CD4-positive, alpha-beta memory T cell (primary cell): ENCODE data around the gene ITGA7. TPM values are rescaled to one million over a fixed set of nuclear protein-coding genes. Genes with fewer than 3 reads are reported as not detected.
A peak's percentile ranks its signal among the peaks of the same experiment; 100 is the strongest.

Source experiments
- CTCF ChIA-PET: fragments of 350-600 bp; sonication (Branson Sonifier 250); formaldehyde crosslinking; loops from one replicate; lab custom pipeline; 2021; ENCODE audit warnings: inconsistent platforms; ENCODE audit not compliant: partially characterized antibody; lab: Charles Lee
- POLR2A ChIA-PET: fragments of 350-600 bp; sonication (Branson Sonifier 250); formaldehyde crosslinking; loops from one replicate; lab custom pipeline; 2021; ENCODE audit not compliant: partially characterized antibody; lab: Charles Lee
- DNase-seq, 5 donors: peaks; one replicate each; pipeline versions ENCODE4 v3.0.0 to v3.0.0-alpha.2; 2020 to 2022; ENCODE audit warnings: mixed read lengths in 1 of 5
- H3K27ac ChIP-seq: one replicate; pipeline ENCODE4 v1.7.0; 2013; ENCODE audit warnings: low read depth, low read length
- H3K27me3 ChIP-seq: 2 replicates; pipeline ENCODE4 v1.7.0; 2013; ENCODE audit warnings: mild to moderate bottlenecking, low read length, moderate library complexity; ENCODE audit not compliant: insufficient read depth
- H3K36me3 ChIP-seq: 2 replicates; pipeline ENCODE4 v1.7.0; 2013; ENCODE audit warnings: mild to moderate bottlenecking, low read length, moderate library complexity; ENCODE audit not compliant: insufficient read depth
- H3K4me1 ChIP-seq: 2 replicates; pipeline ENCODE4 v1.7.0; 2013; ENCODE audit warnings: mild to moderate bottlenecking, low read length, moderate library complexity; ENCODE audit not compliant: insufficient read depth
- H3K4me3 ChIP-seq, 2 donors: one replicate each; pipeline ENCODE4 v1.7.0; 2013; ENCODE audit warnings: low read length in 2 of 2, mild to moderate bottlenecking in 1 of 2
- H3K9me3 ChIP-seq, 2 donors: one replicate each; pipeline ENCODE4 v1.7.0; 2013; ENCODE audit warnings: low read length in 2 of 2, control low read depth in 1 of 2; ENCODE audit not compliant: control insufficient read depth in 1 of 2
- H3K27ac Mint-ChIP-seq, 7 donors: one replicate each; pipeline ENCODE4 v1.8.0; 2020 to 2021; ENCODE audit warnings: mixed read lengths in 7 of 7, mild to moderate bottlenecking in 6 of 7, inconsistent platforms in 3 of 7, moderate library complexity in 3 of 7
- H3K27me3 Mint-ChIP-seq, 2 donors: one replicate each; pipeline ENCODE4 v1.8.0; 2020 to 2021; ENCODE audit warnings: mixed read lengths in 2 of 2
- H3K36me3 Mint-ChIP-seq, 2 donors: one replicate each; pipeline ENCODE4 v1.8.0; 2020 to 2021; ENCODE audit warnings: mixed read lengths in 2 of 2, inconsistent platforms in 1 of 2, mild to moderate bottlenecking in 1 of 2
- H3K4me1 Mint-ChIP-seq, 4 donors: one replicate each; pipeline ENCODE4 v1.8.0; 2020 to 2021; ENCODE audit warnings: mixed read lengths in 4 of 4, mild to moderate bottlenecking in 1 of 4
- H3K4me3 Mint-ChIP-seq, 8 donors: one replicate each; pipeline ENCODE4 v1.8.0; 2020 to 2021; ENCODE audit warnings: mixed read lengths in 8 of 8, mild to moderate bottlenecking in 7 of 8, moderate library complexity in 6 of 8, inconsistent platforms in 3 of 8
- H3K9me3 Mint-ChIP-seq, 8 donors: one replicate each; pipeline ENCODE4 v1.8.0; 2020 to 2021; ENCODE audit warnings: mixed read lengths in 8 of 8, mild to moderate bottlenecking in 5 of 8, inconsistent platforms in 3 of 8, moderate library complexity in 1 of 8
- intact Hi-C: fragments of 100-400 bp; cut with micrococcal nuclease; formaldehyde crosslinking; loops from one replicate; pipeline ENCODE4 v1.15.1; 2023
- polyA plus RNA-seq, 2 donors: library from polyadenylated mRNA; unstranded; fragments of 300-500 nt; fragmentation: Illumina TruSeq; gene quantifications; one replicate each; pipeline ENCODE4 v1.2.3, GENCODE V29; 2021
- total RNA-seq, 2 experiments: library from RNA; stranded (reverse); gene quantifications; one replicate each; pipeline ENCODE4 v1.2.3, GENCODE V29; 2021

Gene ITGA7
- total and polyA plus RNA-seq, 4 experiments from 2014 or later, result 2.5 to 2.9 TPM; not detected in 2

DNA sequence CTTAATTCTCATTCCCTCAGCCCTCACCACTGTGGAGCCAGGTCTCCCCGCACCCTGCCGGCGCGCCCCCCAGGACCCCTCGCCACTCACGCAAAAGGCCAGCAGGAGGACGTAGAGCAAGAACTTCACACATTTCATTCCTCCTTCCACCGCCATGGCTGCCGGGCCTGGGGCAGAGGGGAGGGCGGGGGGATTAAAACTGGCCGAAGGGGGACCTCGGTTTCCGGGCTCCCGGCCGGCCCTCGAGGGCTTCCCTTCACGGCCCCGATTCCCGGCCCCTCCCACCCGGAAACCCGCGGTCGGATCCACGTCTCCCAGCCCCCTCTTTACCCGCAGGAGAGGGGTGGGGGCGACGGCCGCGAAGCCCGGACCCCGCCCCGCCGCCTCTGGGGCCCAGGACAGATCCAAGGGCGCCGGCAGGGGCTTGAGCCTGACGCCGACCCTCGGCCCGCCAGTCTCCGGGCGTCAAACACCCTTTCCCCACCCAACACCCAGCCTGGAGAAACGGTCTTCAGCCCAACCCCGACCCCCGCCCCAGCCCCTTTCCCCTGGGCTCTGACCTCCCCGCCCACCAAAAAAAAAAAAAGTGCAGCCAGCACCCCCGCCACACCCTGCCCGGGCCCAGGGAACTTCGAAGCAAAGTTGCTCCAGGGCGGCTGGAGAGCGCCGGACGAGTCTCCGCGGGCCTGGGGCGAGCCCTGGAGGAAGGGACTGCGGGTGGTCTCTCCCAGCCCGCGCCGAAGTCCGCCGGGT, 20.7 kb upstream of the ITGA7 start:
- Mint-ChIP-seq H3K27me3 (no peaks in the 10 kb centered on the region), H3K9me3 (peaks cover 0 to 1% (median 0%) of the 10 kb centered on the region in 8 donors), H3K36me3 (peaks cover 4 to 18% of the 10 kb centered on the region in 2 donors), H3K4me3 (peak overlapping the region; percentile 69 to 87 (median 84)), H3K27ac (peak overlapping the region; percentile 70 to 93 (median 88)), H3K4me1 (peaks cover 33 to 52% (median 42%) of the 10 kb centered on the region in 4 donors)
- Histone ChIP-seq H3K9me3 (no peaks in the 10 kb centered on the region), H3K36me3 (no peaks in the 10 kb centered on the region), H3K27me3 (no peaks in the 10 kb centered on the region), H3K27ac (peak overlapping the region; percentile 60), H3K4me1 (peaks cover 28% of the 10 kb centered on the region), H3K4me3 (peak overlapping the region in 1 of 2 donors; percentile 86)
- intact Hi-C loops, result no loop called here
- POLR2A ChIA-PET, result interaction anchor here (0.8 to 3.5 kb wide), 11 partner anchors 9 to 493 kb away, joined by 3 to 42 read pairs (median 5); partner anchors contain the start of genes BLOC1S1, GDF11, PYM1 and RDH5
- CTCF ChIA-PET, result interaction anchor here (0.8 to 4.7 kb wide), 3 partner anchors 11 to 211 kb away, joined by 3 to 57 read pairs (median 9); partner anchors contain the start of gene BLOC1S1
- DNase-seq, result no peak

DNA sequence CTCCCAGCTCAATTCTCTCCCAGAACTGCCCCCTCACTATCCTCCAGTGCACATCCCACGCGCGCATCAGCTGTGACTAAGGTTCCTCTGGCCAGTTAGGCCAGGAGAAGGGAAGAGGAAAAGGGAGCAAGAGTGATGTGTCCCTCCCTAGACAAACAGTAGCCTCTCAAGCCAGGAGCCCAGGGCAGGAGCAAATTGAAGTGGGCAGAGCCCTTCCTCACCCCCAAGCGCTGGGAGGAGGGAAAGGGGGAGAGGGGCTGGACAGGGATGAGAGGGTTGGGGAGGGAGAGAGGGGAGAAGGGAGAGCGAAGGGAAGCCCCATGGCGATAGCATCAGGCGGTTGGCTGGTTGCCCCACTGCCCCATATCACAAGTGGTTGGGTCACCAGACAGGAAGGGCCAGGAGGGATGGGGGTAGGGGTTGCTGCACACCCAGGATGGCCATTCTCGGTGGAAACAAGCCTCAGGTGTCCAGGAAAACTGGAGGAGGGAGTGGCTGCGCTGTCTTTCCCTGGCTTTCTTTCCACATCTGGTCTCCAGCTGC, 20.0 kb upstream of the ITGA7 start:
- peaks cover 4 to 18% of the 10 kb centered on the region in 2 donors for H3K36me3 Mint-ChIP-seq
- peaks cover 0 to 1% (median 0%) of the 10 kb centered on the region in 8 donors for H3K9me3 Mint-ChIP-seq
- Histone ChIP-seq H3K27me3 (no peaks in the 10 kb centered on the region), H3K27ac (peak overlapping the region; percentile 60), H3K4me3 (peak overlapping the region in 1 of 2 donors; percentile 86), H3K36me3 (no peaks in the 10 kb centered on the region), H3K4me1 (peaks cover 28% of the 10 kb centered on the region), H3K9me3 (no peaks in the 10 kb centered on the region)
- peak overlapping the region; percentile 69 to 87 (median 84) for H3K4me3 Mint-ChIP-seq
- POLR2A ChIA-PET, result interaction anchor here (1.3 to 3.5 kb wide), 3 partner anchors 8 to 11 kb away, joined by 3 to 42 read pairs (median 5); partner anchors contain the start of gene BLOC1S1
- CTCF ChIA-PET, result interaction anchor here (4.7 kb wide), 1 partner anchor 12 kb away, joined by 57 read pairs; no protein-coding TSS in a partner anchor
- intact Hi-C loops, result no loop called here
- H3K27ac Mint-ChIP-seq, result peak overlapping the region; percentile 80 to 93 (median 88)
- peaks cover 33 to 52% (median 42%) of the 10 kb centered on the region in 4 donors for H3K4me1 Mint-ChIP-seq
- DNase-seq, result no peak
- H3K27me3 Mint-ChIP-seq, result no peaks in the 10 kb centered on the region

DNA sequence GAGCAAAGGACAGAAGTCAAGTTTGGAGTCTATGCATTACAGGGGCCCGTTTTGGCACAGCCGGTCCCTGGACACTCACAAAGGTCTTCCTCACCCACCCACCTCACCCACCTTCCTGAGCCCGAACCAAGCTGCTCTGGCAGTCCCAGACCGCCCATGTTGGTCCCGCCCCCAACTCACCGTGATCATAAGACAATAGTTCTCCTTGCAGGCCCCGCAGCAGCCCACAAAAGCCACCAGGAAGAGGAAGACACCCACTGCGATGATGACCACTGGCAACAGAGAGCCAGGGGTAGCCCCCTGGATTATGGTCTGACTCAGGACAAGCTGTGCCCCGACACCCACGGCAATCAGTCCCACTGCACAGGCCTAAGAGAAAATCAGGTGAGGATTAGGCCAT, 19.3 kb upstream of the ITGA7 start:
- Histone ChIP-seq H3K9me3 (no peaks in the 10 kb centered on the region), H3K4me1 (peaks cover 28% of the 10 kb centered on the region), H3K36me3 (no peaks in the 10 kb centered on the region), H3K27ac (peak overlapping the region; percentile 60), H3K4me3 (no peak overlapping the region), H3K27me3 (no peaks in the 10 kb centered on the region)
- DNase-seq, result no peak
- Mint-ChIP-seq H3K27ac (peak overlapping the region; percentile 80 to 93 (median 88)), H3K9me3 (peaks cover 0 to 1% (median 0%) of the 10 kb centered on the region in 8 donors), H3K27me3 (no peaks in the 10 kb centered on the region), H3K36me3 (peaks cover 4 to 18% of the 10 kb centered on the region in 2 donors), H3K4me1 (peaks cover 32 to 52% (median 42%) of the 10 kb centered on the region in 4 donors), H3K4me3 (peak overlapping the region; percentile 69 to 87 (median 84))
- ChIA-PET POLR2A (interaction anchor here (1.3 to 3.5 kb wide), 3 partner anchors 8 to 11 kb away, joined by 3 to 42 read pairs (median 5); partner anchors contain the start of gene BLOC1S1), CTCF (interaction anchor here (4.7 kb wide), 1 partner anchor 12 kb away, joined by 57 read pairs; no protein-coding TSS in a partner anchor)
- intact Hi-C loops, result no loop called here

DNA sequence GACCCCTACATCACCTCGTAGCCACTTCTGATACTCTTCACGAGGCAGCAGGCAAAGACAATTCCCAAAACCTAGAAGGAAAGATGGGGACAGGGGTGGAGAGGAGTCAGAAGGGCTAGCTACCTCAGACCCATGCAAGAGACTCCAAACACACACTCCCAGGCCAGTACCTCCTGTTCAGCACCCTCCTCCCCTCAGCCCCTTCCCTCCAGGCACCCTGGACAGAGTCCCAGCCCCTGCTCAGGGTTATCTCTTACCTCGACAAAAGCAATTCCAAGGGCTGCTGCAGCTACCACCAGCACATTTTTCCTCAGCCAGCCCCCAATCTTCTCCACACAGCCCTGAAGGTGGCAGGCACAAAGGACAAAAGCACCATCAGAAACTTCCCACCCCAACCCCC, 17.9 kb upstream of the ITGA7 start:
- H3K27ac ChIP-seq, result no peak overlapping the region
- H3K4me3 ChIP-seq, result no peak overlapping the region
- intact Hi-C loops, result no loop called here
- ChIA-PET CTCF (interaction anchor here (0.8 to 4.8 kb wide), 7 partner anchors 9 to 271 kb away, joined by 3 to 61 read pairs (median 3); partner anchors contain the start of gene BLOC1S1), POLR2A (interaction anchor here (0.9 to 3.8 kb wide), 6 partner anchors 8 to 248 kb away, joined by 3 to 27 read pairs (median 4); partner anchors contain the start of gene BLOC1S1)
- peak overlapping the region in 5 of 7 donors; percentile 29 to 85 (median 82) for H3K27ac Mint-ChIP-seq
- H3K4me3 Mint-ChIP-seq, result peak overlapping the region in 2 of 8 donors; percentile 39 to 61
- H3K27me3 Mint-ChIP-seq, result no peaks in the 10 kb centered on the region
- H3K36me3 ChIP-seq, result peaks cover 6% of the 10 kb centered on the region
- H3K36me3 Mint-ChIP-seq, result peaks cover 4 to 20% of the 10 kb centered on the region in 2 donors
- H3K4me1 ChIP-seq, result peaks cover 32% of the 10 kb centered on the region
- H3K4me1 Mint-ChIP-seq, result peaks cover 30 to 56% (median 42%) of the 10 kb centered on the region in 4 donors
- no peak for DNase-seq
- no peaks in the 10 kb centered on the region for H3K9me3 ChIP-seq
- H3K27me3 ChIP-seq, result no peaks in the 10 kb centered on the region
- H3K9me3 Mint-ChIP-seq, result peaks cover 0 to 1% (median 0%) of the 10 kb centered on the region in 8 donors

DNA sequence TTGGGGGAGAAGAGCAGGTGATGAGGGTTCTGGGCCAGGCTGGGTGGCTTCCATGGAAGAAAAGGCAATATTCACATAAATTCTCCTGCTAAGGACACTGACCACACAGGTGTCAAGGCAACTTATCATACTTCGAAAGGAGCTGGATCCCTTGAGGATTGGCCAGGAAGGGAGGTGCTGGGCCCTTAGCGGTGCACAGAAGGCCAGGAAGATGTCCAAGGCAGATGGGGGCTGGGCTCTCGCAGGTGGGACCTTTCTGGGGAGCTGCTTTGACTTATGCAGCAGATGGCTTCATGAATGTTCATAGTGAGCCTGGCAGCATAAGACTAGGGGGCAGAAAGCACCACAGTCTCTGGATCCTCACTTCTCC, 17.2 kb upstream of the ITGA7 start:
- Histone ChIP-seq H3K27ac (no peak overlapping the region), H3K4me3 (no peak overlapping the region), H3K36me3 (peaks cover 12% of the 10 kb centered on the region), H3K27me3 (no peaks in the 10 kb centered on the region), H3K4me1 (peaks cover 30% of the 10 kb centered on the region), H3K9me3 (no peaks in the 10 kb centered on the region)
- ChIA-PET CTCF (interaction anchor here (0.8 to 4.8 kb wide), 9 partner anchors 9 to 316 kb away, joined by 3 to 61 read pairs (median 3); partner anchors contain the start of genes BLOC1S1 and ORMDL2), POLR2A (interaction anchor here (0.9 to 3.8 kb wide), 6 partner anchors 9 to 249 kb away, joined by 3 to 27 read pairs (median 4); partner anchors contain the start of gene BLOC1S1)
- H3K36me3 Mint-ChIP-seq, result peaks cover 4 to 23% of the 10 kb centered on the region in 2 donors
- H3K27me3 Mint-ChIP-seq, result no peaks in the 10 kb centered on the region
- H3K9me3 Mint-ChIP-seq, result peaks cover 0 to 1% (median 0%) of the 10 kb centered on the region in 8 donors
- intact Hi-C loops, result loop anchor here (1.0 kb wide), 1 partner anchor 12 kb away; no protein-coding TSS in a partner anchor
- no peak for DNase-seq
- H3K4me1 Mint-ChIP-seq, result peaks cover 24 to 54% (median 38%) of the 10 kb centered on the region in 4 donors
- H3K27ac Mint-ChIP-seq, result peak overlapping the region; percentile 19 to 86 (median 79)
- H3K4me3 Mint-ChIP-seq, result peak overlapping the region in 2 of 8 donors; percentile 27 to 61

DNA sequence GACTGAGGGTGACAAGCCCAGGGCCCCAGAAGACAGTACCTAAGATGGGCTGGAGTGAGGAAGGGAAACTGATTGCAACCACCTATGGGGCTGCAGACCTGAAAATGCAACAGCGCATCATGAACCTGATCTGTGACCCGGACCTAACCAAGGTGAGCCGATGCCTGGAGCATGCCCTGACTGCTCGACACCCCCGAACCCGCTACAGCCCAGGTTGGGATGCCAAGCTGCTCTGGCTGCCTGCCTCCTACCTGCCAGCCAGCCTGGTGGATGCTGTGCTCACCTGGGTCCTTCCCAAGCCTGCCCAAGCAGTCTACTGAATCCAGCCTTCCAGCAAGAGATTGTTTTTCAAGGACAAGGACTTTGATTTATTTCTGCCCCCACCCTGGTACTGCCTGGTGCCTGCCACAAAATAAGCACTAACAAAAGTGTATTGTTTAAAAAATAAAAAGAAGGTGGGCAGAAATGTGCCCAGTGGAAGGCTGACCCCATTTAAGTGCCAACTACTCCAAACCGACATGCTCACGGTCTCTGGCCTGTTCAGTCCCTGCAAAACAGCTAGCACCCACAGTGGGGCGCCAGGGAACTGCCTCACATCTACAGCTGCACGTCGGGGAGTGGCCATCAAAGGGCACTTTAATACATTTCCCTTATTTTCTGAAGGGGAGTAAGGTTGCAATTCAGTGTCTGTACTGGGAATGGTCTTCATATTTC, 16.7 kb upstream of the ITGA7 start:
- H3K4me3 Mint-ChIP-seq, result peak overlapping the region in 2 of 8 donors; percentile 13 to 27
- H3K4me1 Mint-ChIP-seq, result peaks cover 21 to 49% (median 33%) of the 10 kb centered on the region in 4 donors
- H3K36me3 Mint-ChIP-seq, result peaks cover 4 to 22% of the 10 kb centered on the region in 2 donors
- DNase-seq, result peak; percentile 51 to 62 (median 60)
- H3K27ac Mint-ChIP-seq, result peak overlapping the region; percentile 19 to 86 (median 79)
- H3K27ac ChIP-seq, result no peak overlapping the region
- peaks cover 25% of the 10 kb centered on the region for H3K4me1 ChIP-seq
- CTCF ChIA-PET, result interaction anchor here (0.8 to 4.8 kb wide), 9 partner anchors 8 to 316 kb away, joined by 3 to 61 read pairs (median 3); partner anchors contain the start of genes BLOC1S1 and ORMDL2
- H3K9me3 ChIP-seq, result no peaks in the 10 kb centered on the region
- H3K4me3 ChIP-seq, result no peak overlapping the region
- POLR2A ChIA-PET, result interaction anchor here (0.9 to 3.8 kb wide), 6 partner anchors 9 to 249 kb away, joined by 3 to 27 read pairs (median 4); partner anchors contain the start of gene BLOC1S1
- H3K36me3 ChIP-seq, result peaks cover 15% of the 10 kb centered on the region
- peaks cover 0 to under 1% (median 0%) of the 10 kb centered on the region in 8 donors for H3K9me3 Mint-ChIP-seq
- no peaks in the 10 kb centered on the region for H3K27me3 ChIP-seq
- intact Hi-C loops, result loop anchor here (1.0 kb wide), 1 partner anchor 13 kb away; no protein-coding TSS in a partner anchor
- no peaks in the 10 kb centered on the region for H3K27me3 Mint-ChIP-seq
